ENCODE data around the gene OR51Q1.

- TF ChIP-seq CTCF (conservative IDR thresholded peaks at IDR 0.05; ENCODE audit: low read depth, low read length): no peak
- TF ChIP-seq EZH2 (IDR thresholded peaks at IDR 0.05; ENCODE audit: low read length, unreplicated experiment): no peak
- no peak for TF ChIP-seq EZH2phosphoT487 (IDR thresholded peaks at IDR 0.05; ENCODE audit: borderline replicate concordance, low read length)
Measured at GRCh38 chr11:5384335-5384734, 37.6 kb upstream of the OR51Q1 start.
